ENCODE results near the gene CNN2. TPM values are rescaled to one million over a fixed set of nuclear protein-coding genes. Genes with fewer than 3 reads are reported as not detected.
A peak's percentile ranks its signal among the peaks of the same experiment; 100 is the strongest.

The CNN2 gene
- total and polyA plus RNA-seq, 9 of the 15 experiments (the other 6 are each of a cell fraction or from before 2014, with no cell fraction given) = 12.1 to 174 (median 52.7) TPM

DNA sequence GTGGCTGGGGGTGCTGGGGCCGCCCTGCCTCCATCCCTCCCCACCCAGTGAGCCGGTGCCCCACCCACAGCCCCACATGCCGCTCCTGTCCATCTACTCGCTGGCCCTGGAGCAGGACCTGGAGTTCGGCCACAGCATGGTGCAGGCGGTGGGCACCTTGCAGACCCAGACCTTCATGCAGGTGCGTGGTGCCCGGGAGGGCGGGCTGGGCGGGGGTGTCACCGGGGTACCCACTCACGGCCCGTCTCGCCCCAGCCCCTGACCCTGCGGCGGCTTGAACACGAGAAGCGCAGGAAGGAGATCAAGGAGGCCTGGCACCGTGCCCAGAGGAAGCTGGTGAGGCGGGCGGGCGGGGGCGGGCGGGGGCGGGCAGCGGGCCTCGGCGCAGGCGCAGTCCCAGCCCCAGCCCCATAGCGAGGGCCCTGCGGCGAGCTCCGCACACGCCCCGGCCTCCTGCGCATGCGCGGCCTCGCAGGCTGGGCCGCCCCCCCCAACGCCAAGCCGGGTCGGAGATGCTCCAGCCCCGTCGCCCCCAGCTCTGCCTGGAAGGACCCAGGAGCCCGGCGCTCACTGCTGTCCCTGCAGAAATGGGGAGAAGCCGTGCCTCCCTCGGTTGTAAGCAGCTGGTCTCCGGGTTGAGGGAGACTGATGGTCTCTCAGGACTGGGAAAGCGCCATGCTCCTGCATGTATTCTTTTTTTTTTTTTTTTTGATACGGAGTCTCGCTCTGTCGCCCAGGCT is 48.3 kb downstream of the CNN2 start:
- intact Hi-C loops (cut with micrococcal nuclease) (no loop called here), in situ Hi-C loops (cut with MboI) (no loop called here)
- DNase-seq (ENCODE audit: extremely low read depth in 1 of 4, low spot score in 3 of 4) (peak; percentile 86 to 98 (median 96)), FAIRE-seq (no peak), ATAC-seq (peak; percentile 87)
- H3K36me3 ChIP-seq (ENCODE audit: control insufficient read depth, insufficient read depth, low read length) = no peaks in the 10 kb centered on the region
- H3K4me1 ChIP-seq (replicated peaks in 1 of 2; ENCODE audit: control insufficient read depth in 2 of 2, insufficient read depth in 2 of 2, low read length in 2 of 2) = peaks cover 32 to 66% of the 10 kb centered on the region in 2 experiments
- H3K4me3 ChIP-seq = peak overlapping the region; percentile 47
- H3K9me3 ChIP-seq (replicated peaks; ENCODE audit: control insufficient read depth, insufficient read depth, low read depth, low read length) = no peaks in the 10 kb centered on the region
- H3K27me3 ChIP-seq (ENCODE audit: control insufficient read depth in 2 of 2, insufficient read depth in 2 of 2, low read length in 2 of 2) = no peaks in the 10 kb centered on the region
- H3K4me2 ChIP-seq (ENCODE audit: insufficient read depth, low read length) = peak overlapping the region; percentile 82
- no TSS peak for BruUV-seq (replicated peaks)
- peak overlapping the region; percentile 78; the same call in 2 of the 3 replicates for H3K27ac ChIP-seq (ENCODE audit: extremely low read depth, low read depth, low read length)
- POLR2A ChIA-PET = interaction anchor here (0.5 to 2.1 kb wide), 9 partner anchors 10 to 1257 kb away, joined by 3 to 11 read pairs (median 4); partner anchors contain the start of gene GPX4
- H3K79me2 ChIP-seq (ENCODE audit: control insufficient read depth, insufficient read depth, low read length) = no peaks in the 10 kb centered on the region
- peak overlapping the region; percentile 94 for H2AFZ ChIP-seq (ENCODE audit: low read depth, low read length)
- H4K20me1 ChIP-seq (replicated peaks; ENCODE audit: control insufficient read depth, insufficient read depth, low read length) = 0 out of 2 replicates have a peak, but pooled peaks cover 3% of the 10 kb centered on the region
- CTCF ChIA-PET (ENCODE audit: low intra/inter-chr PET ratio) = interaction anchor here (0.7 kb wide), 1 partner anchor 518 kb away, joined by 3 read pairs; no protein-coding TSS in a partner anchor
- peak overlapping the region; percentile 50 to 90; a peak in 3 of 4 replicates for H3K9ac ChIP-seq (ENCODE audit: insufficient read depth in 1 of 2, low read depth in 2 of 2, low read length in 2 of 2)
- WGBS (ENCODE audit: insufficient coverage, low coverage, missing lambda C conversion rate) = 1% methylated on average over 15 of the region's 54 CpGs
- no peaks in the 10 kb centered on the region for H3K9me1 ChIP-seq (ENCODE audit: control insufficient read depth, insufficient read depth, low read length)
- TF ChIP-seq PHF8 (IDR thresholded peaks at IDR 0.05; ENCODE audit: borderline replicate concordance, low read length) (peak; percentile 33; the same call in 1 of the 2 replicates), BRD4 (IDR thresholded peaks at IDR 0.05) (0 out of 2 replicates have a peak, but pooled peaks have one; percentile 39), GABPB1 (CRISPR knock-in tag; IDR thresholded peaks at IDR 0.05) (peak; percentile 61; the same call in 1 of the 2 replicates), ZFX (CRISPR knock-in tag; IDR thresholded peaks at IDR 0.05) (0 out of 2 replicates have a peak, but pooled peaks have one; percentile 3), ZBTB7A (IDR thresholded peaks at IDR 0.05; ENCODE audit: borderline replicate concordance, control insufficient read depth, low read depth, low read length) (peak; percentile 54; the same call in 1 of the 2 replicates), KDM4B (IDR thresholded peaks at IDR 0.05; ENCODE audit: borderline replicate concordance in 2 of 2, low read depth in 1 of 2) (0 out of 4 replicates have a peak, but pooled peaks of 1 of the 2 experiments have one; percentile 53), VEZF1 (CRISPR knock-in tag; IDR thresholded peaks at IDR 0.05) (peak; percentile 94), NRF1 (conservative IDR thresholded peaks at IDR 0.05 in 1 of 2, IDR thresholded peaks at IDR 0.05 in 1 of 2) (peak; percentile 95), POLR2G (IDR thresholded peaks at IDR 0.05; ENCODE audit: low read depth, low read length) (0 out of 2 replicates have a peak, but pooled peaks have one; percentile 36), CBX1 (IDR thresholded peaks at IDR 0.05; ENCODE audit: low read depth) (0 out of 2 replicates have a peak, but pooled peaks have one; percentile 47), MNT (conservative IDR thresholded peaks at IDR 0.05) (0 out of 4 replicates have a peak, but pooled peaks of 1 of the 2 experiments have one; percentile 36), ZNF263 (CRISPR knock-in tag; IDR thresholded peaks at IDR 0.05; ENCODE audit: borderline replicate concordance) (no peak), ZNF408 (CRISPR knock-in tag; IDR thresholded peaks at IDR 0.05; ENCODE audit: low read depth) (no peak)
- TF ChIP-seq, protein P1, sequence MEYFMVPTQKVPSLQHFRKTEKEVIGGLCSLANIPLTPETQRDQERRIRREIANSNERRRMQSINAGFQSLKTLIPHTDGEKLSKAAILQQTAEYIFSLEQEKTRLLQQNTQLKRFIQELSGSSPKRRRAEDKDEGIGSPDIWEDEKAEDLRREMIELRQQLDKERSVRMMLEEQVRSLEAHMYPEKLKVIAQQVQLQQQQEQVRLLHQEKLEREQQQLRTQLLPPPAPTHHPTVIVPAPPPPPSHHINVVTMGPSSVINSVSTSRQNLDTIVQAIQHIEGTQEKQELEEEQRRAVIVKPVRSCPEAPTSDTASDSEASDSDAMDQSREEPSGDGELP (CRISPR knock-in tag; IDR thresholded peaks at IDR 0.05; ENCODE audit: borderline replicate concordance) = peak; percentile 46; the same call in 1 of the 2 replicates
